DND-41 (cell line): ENCODE data around the gene DEFB123.

Experiments
- ATAC-seq: fragments of 200-7000 bp; cut with Tn5 transposase; 3 replicates; pipeline ENCODE4 v1.9.1; 2021; ENCODE audit warnings: low read depth; ENCODE audit not compliant: insufficient read depth
- DNase-seq: peaks from one replicate; pipeline ENCODE4 v3.0.0-alpha.2; 2020
- H2AFZ ChIP-seq: 2 replicates; pipeline ENCODE4 v1.6.0; 2012; ENCODE audit warnings: low read depth, low read length
- H3K27ac ChIP-seq: 2 replicates; pipeline ENCODE4 v1.5.1; 2012; ENCODE audit warnings: low read length, inconsistent platforms
- H3K27me3 ChIP-seq: fragments of 200-600 bp; sonication (generic); 2 replicates; pipeline ENCODE4 v1.6.0; 2012; ENCODE audit warnings: low read length, mild to moderate bottlenecking, inconsistent platforms; ENCODE audit not compliant: insufficient read depth, poor library complexity
- H3K36me3 ChIP-seq: 2 replicates; pipeline ENCODE4 v1.5.1; 2012; ENCODE audit warnings: low read length, inconsistent platforms; ENCODE audit not compliant: insufficient read depth
- H3K4me1 ChIP-seq: 2 replicates; pipeline ENCODE4 v1.5.1; 2012; ENCODE audit warnings: mild to moderate bottlenecking, low read length; ENCODE audit not compliant: insufficient read depth
- H3K4me2 ChIP-seq: 2 replicates; pipeline ENCODE4 v1.6.0; 2012; ENCODE audit warnings: mild to moderate bottlenecking, moderate library complexity, low read length, inconsistent platforms; ENCODE audit not compliant: insufficient read depth
- H3K4me3 ChIP-seq, 2 experiments: fragments of 200-600 bp in 1 of 2; shearing (Covaris generic) in 1 of 2; 2 replicates each; pipeline ENCODE4 v1.5.1; 2012 to 2016; ENCODE audit warnings: inconsistent platforms in 2 of 2, low read length in 2 of 2, mild to moderate bottlenecking in 2 of 2, low read depth in 1 of 2, moderate library complexity in 1 of 2
- H3K79me2 ChIP-seq: 2 replicates; pipeline ENCODE4 v1.6.0; 2012; ENCODE audit warnings: low read length, inconsistent platforms; ENCODE audit not compliant: insufficient read depth
- H3K9ac ChIP-seq: 2 replicates; pipeline ENCODE4 v1.6.0; 2012; ENCODE audit warnings: low read depth, mild to moderate bottlenecking, inconsistent platforms, low read length, moderate library complexity
- H3K9me3 ChIP-seq: 2 replicates; pipeline ENCODE4 v1.5.1; 2012; ENCODE audit warnings: low read length, moderate library complexity, mild to moderate bottlenecking, inconsistent platforms; ENCODE audit not compliant: insufficient read depth, severe bottlenecking
- H4K20me1 ChIP-seq: 2 replicates; pipeline ENCODE4 v1.6.0; 2012; ENCODE audit warnings: low read length; ENCODE audit not compliant: insufficient read depth
- CTCF ChIP-seq: IDR thresholded peaks from 2 replicates; pipeline ENCODE4 v1.5.1; 2012; ENCODE audit warnings: borderline replicate concordance, low read length, moderate library complexity, mild to moderate bottlenecking; ENCODE audit not compliant: poor library complexity, severe bottlenecking; ENCODE audit errors: extremely low read depth
- EZH2 ChIP-seq: IDR thresholded peaks from 3 replicates; pipeline ENCODE4 v1.6.1; 2012; ENCODE audit warnings: borderline replicate concordance, low read depth, mild to moderate bottlenecking, moderate library complexity, low read length, inconsistent platforms; ENCODE audit not compliant: severe bottlenecking

DEFB123 gene

GRCh38 chr20:31475472-31476293, 35.3 kb downstream of the DEFB123 start:
- Histone ChIP-seq H3K4me1 (no peaks in the 10 kb centered on the region), H2AFZ (no peak overlapping the region), H3K79me2 (no peaks in the 10 kb centered on the region), H3K4me2 (no peak overlapping the region), H3K27me3 (no peaks in the 10 kb centered on the region), H3K36me3 (no peaks in the 10 kb centered on the region), H4K20me1 (no peaks in the 10 kb centered on the region), H3K27ac (no peak overlapping the region), H3K4me3 (no peak overlapping the region), H3K9ac (no peak overlapping the region), H3K9me3 (peaks cover 2% of the 10 kb centered on the region)
- DNase-seq = no peak
- no peak for TF ChIP-seq CTCF
- no peak for TF ChIP-seq EZH2
- no peak for ATAC-seq

- no peak overlapping the region for H2AFZ ChIP-seq
- H3K4me3 ChIP-seq = no peak overlapping the region
Observed at GRCh38 chr20:31476294-31476585, 35.8 kb downstream of the DEFB123 start.

GRCh38 chr20:31476643-31477215, 36.3 kb downstream of the DEFB123 start:
- Histone ChIP-seq H4K20me1 (no peaks in the 10 kb centered on the region), H3K79me2 (no peaks in the 10 kb centered on the region), H3K4me1 (no peaks in the 10 kb centered on the region), H3K9me3 (peaks cover 2% of the 10 kb centered on the region), H3K4me2 (no peak overlapping the region), H3K36me3 (no peaks in the 10 kb centered on the region), H2AFZ (no peak overlapping the region), H3K9ac (no peak overlapping the region), H3K27ac (no peak overlapping the region), H3K27me3 (no peaks in the 10 kb centered on the region), H3K4me3 (no peak overlapping the region)
- no peak for ATAC-seq
- no peak for TF ChIP-seq EZH2
- no peak for TF ChIP-seq CTCF
- DNase-seq = no peak

More at GRCh38 chr20:31476294-31476585, 35.8 kb downstream of the DEFB123 start:
- H3K4me1 ChIP-seq = no peaks in the 10 kb centered on the region
- TF ChIP-seq EZH2 (no peak), CTCF (no peak)
- no peak for DNase-seq
- H4K20me1 ChIP-seq = no peaks in the 10 kb centered on the region
- H3K79me2 ChIP-seq = no peaks in the 10 kb centered on the region
- no peak overlapping the region for H3K27ac ChIP-seq
- no peaks in the 10 kb centered on the region for H3K27me3 ChIP-seq
- no peak for ATAC-seq
- H3K9ac ChIP-seq = no peak overlapping the region
- no peaks in the 10 kb centered on the region for H3K36me3 ChIP-seq
- H3K4me2 ChIP-seq = no peak overlapping the region
- peaks cover 2% of the 10 kb centered on the region for H3K9me3 ChIP-seq
